Smooth muscle cell (in vitro differentiated cells): ENCODE results near the gene RIBC2. TPM values are rescaled to one million over a fixed set of nuclear protein-coding genes. Genes with fewer than 3 reads are reported as not detected.

Experiments used
- DNase-seq: peaks from one replicate; lab custom pipeline; 2025; ENCODE audit not compliant: unreplicated experiment; lab: John Stamatoyannopoulos, UW
- H2AFZ ChIP-seq: fragments of 200-600 bp; sonication (generic); 2 replicates; pipeline ENCODE4 v1.6.0; 2016; ENCODE audit warnings: antibody characterized with exemption, low read depth, mild to moderate bottlenecking
- H3F3A ChIP-seq: fragments of 200-600 bp; sonication (generic); 2 replicates; pipeline ENCODE4 v1.6.0; 2017; ENCODE audit warnings: antibody characterized with exemption, low read depth
- H3K27ac ChIP-seq: fragments of 200-600 bp; sonication (generic); 2 replicates; pipeline ENCODE4 v1.5.1; 2016; ENCODE audit warnings: low read depth, mild to moderate bottlenecking
- H3K27me3 ChIP-seq: fragments of 200-600 bp; sonication (generic); 2 replicates; pipeline ENCODE4 v1.6.1; 2016; ENCODE audit warnings: low read depth, mild to moderate bottlenecking
- H3K36me3 ChIP-seq: fragments of 200-600 bp; sonication (generic); 2 replicates; pipeline ENCODE4 v1.5.1; 2016; ENCODE audit warnings: low read depth
- H3K4me1 ChIP-seq: fragments of 200-600 bp; sonication (generic); 2 replicates; pipeline ENCODE4 v1.5.1; 2016; ENCODE audit warnings: low read depth
- H3K4me2 ChIP-seq: fragments of 200-600 bp; sonication (generic); 2 replicates; pipeline ENCODE4 v1.6.0; 2016; ENCODE audit warnings: mild to moderate bottlenecking
- H3K4me3 ChIP-seq: fragments of 200-600 bp; sonication (generic); 2 replicates; pipeline ENCODE4 v1.5.1; 2016; ENCODE audit warnings: mild to moderate bottlenecking
- H3K79me2 ChIP-seq: fragments of 200-600 bp; sonication (generic); 2 replicates; pipeline ENCODE4 v1.6.0; 2016; ENCODE audit warnings: low read depth, mild to moderate bottlenecking
- H3K9ac ChIP-seq: fragments of 200-600 bp; sonication (generic); 2 replicates; pipeline ENCODE4 v1.6.0; 2016; ENCODE audit warnings: low read depth
- H3K9me3 ChIP-seq: fragments of 200-600 bp; sonication (generic); replicated peaks from 2 replicates; pipeline ENCODE4 v1.5.1; 2016; ENCODE audit warnings: low read depth
- H4K20me1 ChIP-seq: fragments of 200-600 bp; sonication (generic); 2 replicates; pipeline ENCODE4 v1.6.0; 2016; ENCODE audit warnings: low read depth
- CTCF ChIP-seq: fragments of 200-600 bp; sonication (generic); IDR thresholded peaks from 2 replicates; pipeline ENCODE4 v1.5.1; 2017; ENCODE audit warnings: borderline replicate concordance, mild to moderate bottlenecking, antibody characterized with exemption; ENCODE audit not compliant: insufficient read depth, poor library complexity, severe bottlenecking
- WGBS: methylation state at CpG from one replicate; pipeline ENCODE4 v1.1.7; 2016; ENCODE audit warnings: low lambda C conversion rate; 5-methylcytosine and 5-hydroxymethylcytosine counted together
- polyA plus RNA-seq: library from polyadenylated mRNA; unstranded; fragments of >200 nt; fragmentation: Nextera tagmentation; extraction: Ambion mirVana; gene quantifications from 2 replicates; pipeline ENCODE4 v1.2.1, GENCODE V29; 2016
- total RNA-seq: library from RNA; depleted of rRNA; stranded (reverse); fragments of >200 nt; gene quantifications from 2 replicates; pipeline ENCODE4 v1.2.3, GENCODE V29; 2014

The RIBC2 gene
- total and polyA plus RNA-seq, 2 experiments from 2014 or later: 1.6 to 2.6 TPM

DNA sequence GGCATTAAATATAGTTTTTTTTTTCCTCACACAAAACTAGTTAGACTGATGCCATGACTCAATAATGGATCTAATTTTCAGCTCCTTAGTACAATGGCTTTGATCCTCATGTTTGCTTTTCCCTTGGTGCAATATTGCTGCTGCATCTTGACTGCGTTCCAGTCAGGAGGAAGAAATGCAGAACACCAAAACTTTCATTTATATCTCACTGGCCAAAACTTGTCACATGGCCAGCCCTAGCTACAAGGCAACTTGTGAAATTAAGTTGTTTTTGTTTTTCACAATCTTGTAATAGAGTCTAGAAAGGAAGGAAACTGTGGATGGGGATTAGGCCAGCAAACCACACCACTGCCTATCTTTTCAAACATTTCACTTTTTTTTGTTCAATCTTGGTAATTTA is 36.8 kb upstream of the RIBC2 start:
- WGBS: 81% methylated on average over 1 of the region's 1 CpG
- H3K9ac ChIP-seq: no peak overlapping the region
- no peaks in the 10 kb centered on the region for H3K9me3 ChIP-seq
- H3K4me3 ChIP-seq: no peak overlapping the region
- no peaks in the 10 kb centered on the region for H3K4me1 ChIP-seq
- no peak for DNase-seq
- peaks cover 7% of the 10 kb centered on the region for H3K27me3 ChIP-seq
- no peaks in the 10 kb centered on the region for H3K36me3 ChIP-seq
- H3F3A ChIP-seq: no peaks in the 10 kb centered on the region
- no peak overlapping the region for H3K4me2 ChIP-seq
- no peak for TF ChIP-seq CTCF
- no peak overlapping the region for H3K27ac ChIP-seq
- H2AFZ ChIP-seq: no peak overlapping the region
- H4K20me1 ChIP-seq: no peaks in the 10 kb centered on the region
- no peaks in the 10 kb centered on the region for H3K79me2 ChIP-seq

DNA sequence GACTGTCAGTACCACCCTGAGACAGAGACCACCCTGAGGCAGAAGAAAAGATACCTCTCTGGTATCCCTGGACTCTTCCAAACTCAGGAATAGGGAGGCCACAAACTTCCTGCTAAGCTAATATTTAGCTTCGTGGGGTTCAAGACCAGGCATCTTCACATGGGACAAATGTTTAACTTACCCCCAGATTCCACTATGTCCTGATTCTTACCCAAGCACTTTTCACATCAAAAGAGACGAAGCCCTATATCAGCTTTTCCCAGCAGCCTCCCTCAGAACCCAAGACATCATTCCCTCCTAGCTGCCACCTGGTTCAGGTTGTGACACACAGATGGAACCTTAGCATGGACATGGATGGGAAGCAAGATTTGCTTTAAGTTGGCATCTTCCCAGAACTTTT is 32.1 kb upstream of the RIBC2 start:
- TF ChIP-seq CTCF: no peak
- Histone ChIP-seq H3K4me2 (no peak overlapping the region), H3K79me2 (no peaks in the 10 kb centered on the region), H3K36me3 (no peaks in the 10 kb centered on the region), H3K4me1 (no peaks in the 10 kb centered on the region), H3K27me3 (peaks cover 22% of the 10 kb centered on the region), H3K27ac (no peak overlapping the region), H3K4me3 (no peak overlapping the region), H3K9ac (no peak overlapping the region), H4K20me1 (no peaks in the 10 kb centered on the region), H2AFZ (no peak overlapping the region), H3K9me3 (no peaks in the 10 kb centered on the region), H3F3A (no peaks in the 10 kb centered on the region)
- WGBS: 90% methylated on average over 2 of the region's 2 CpGs
- no peak for DNase-seq

- Histone ChIP-seq H3K27me3 (peaks cover 15% of the 10 kb centered on the region), H3K9me3 (no peaks in the 10 kb centered on the region), H3K27ac (no peak overlapping the region), H3K4me3 (no peak overlapping the region), H3K4me1 (no peaks in the 10 kb centered on the region), H3K36me3 (no peaks in the 10 kb centered on the region), H2AFZ (no peak overlapping the region), H3K9ac (no peak overlapping the region), H3F3A (no peaks in the 10 kb centered on the region), H4K20me1 (no peaks in the 10 kb centered on the region), H3K79me2 (no peaks in the 10 kb centered on the region), H3K4me2 (no peak overlapping the region)
- no peak for DNase-seq
- no peak for TF ChIP-seq CTCF
- 76% methylated on average over 3 of the region's 3 CpGs for WGBS
These were observed 23.9 kb upstream of the RIBC2 start for GRCh38 chr22:45389546-45389945.

GRCh38 chr22:45397806-45398205 is 15.7 kb upstream of the RIBC2 start:
- TF ChIP-seq CTCF: peak; percentile 5
- no peak overlapping the region for H3K4me3 ChIP-seq
- H3K79me2 ChIP-seq: no peaks in the 10 kb centered on the region
- no peaks in the 10 kb centered on the region for H3K36me3 ChIP-seq
- DNase-seq: no peak
- no peak overlapping the region for H2AFZ ChIP-seq
- H4K20me1 ChIP-seq: no peaks in the 10 kb centered on the region
- no peak overlapping the region for H3K9ac ChIP-seq
- 68% methylated on average over 5 of the region's 5 CpGs for WGBS
- H3K4me2 ChIP-seq: no peak overlapping the region
- H3K9me3 ChIP-seq: no peaks in the 10 kb centered on the region
- peaks cover 8% of the 10 kb centered on the region for H3K27me3 ChIP-seq
- H3F3A ChIP-seq: no peaks in the 10 kb centered on the region
- no peaks in the 10 kb centered on the region for H3K4me1 ChIP-seq
- H3K27ac ChIP-seq: no peak overlapping the region
